Heart right ventricle (tissue), 16 donors: ENCODE measurements around the gene MRPL53. TPM values are rescaled to one million over a fixed set of nuclear protein-coding genes. Genes with fewer than 3 reads are reported as not detected.

Source experiments
- ATAC-seq, 8 donors: fragments of 200-7000 bp; cut with Tn5 transposase; one replicate each; pipeline ENCODE4 v1.9.1; 2020; ENCODE audit warnings: mild to moderate bottlenecking in 8 of 8, moderate library complexity in 8 of 8, moderate number of reproducible peaks in 1 of 8
- DNase-seq, 2 donors: peaks; one replicate each; pipeline ENCODE4 v3.0.0-alpha.2; 2020
- H3K27ac ChIP-seq, 10 donors: fragments of 200-600 bp; sonication (generic) in 2 of 10; one replicate each; pipeline versions ENCODE4 v1.5.0 to v1.8.0; 2020 to 2022; ENCODE audit warnings: mild to moderate bottlenecking in 3 of 10
- H3K27me3 ChIP-seq, 7 donors: fragments of 200-600 bp; one replicate each; pipeline ENCODE4 v1.8.0; 2021 to 2022; ENCODE audit warnings: mild to moderate bottlenecking in 2 of 7
- H3K36me3 ChIP-seq, 9 donors: fragments of 200-600 bp; sonication (generic) in 1 of 9; one replicate each; pipeline versions ENCODE4 v1.5.0 to v1.8.0; 2020 to 2022; ENCODE audit warnings: mild to moderate bottlenecking in 2 of 9
- H3K4me1 ChIP-seq, 9 donors: fragments of 200-600 bp; sonication (generic) in 1 of 9; one replicate each; pipeline versions ENCODE4 v1.5.0 to v1.8.0; 2020 to 2022; ENCODE audit warnings: mild to moderate bottlenecking in 4 of 9
- H3K4me3 ChIP-seq, 10 donors: fragments of 200-600 bp; sonication (generic) in 2 of 10; one replicate each; pipeline versions ENCODE4 v1.5.0 to v1.8.0; 2020 to 2022; ENCODE audit warnings: mild to moderate bottlenecking in 7 of 10, moderate library complexity in 2 of 10
- H3K9me3 ChIP-seq, 11 donors: fragments of 200-600 bp in 10 of 11; sonication (generic) in 2 of 11; one replicate each; pipeline versions ENCODE4 v1.5.0 to v1.8.0; 2013 to 2022; ENCODE audit warnings: mild to moderate bottlenecking in 2 of 11, control low read depth in 1 of 11, moderate library complexity in 1 of 11
- WGBS, 2 donors: extraction: QIAGEN DNeasy Blood & Tissue Kit; methylation state at CpG; one replicate each; pipeline ENCODE4 v1.1.7; 2013; ENCODE audit warnings: inconsistent platforms in 1 of 2; 5-methylcytosine and 5-hydroxymethylcytosine counted together
- intact Hi-C, 10 donors: fragments of 100-400 bp; cut with DNase I; formaldehyde crosslinking; loops; one replicate each; pipeline versions ENCODE4 v1.11.1 to v1.14.2; 2022
- polyA plus RNA-seq, 2 donors: library from polyadenylated mRNA; stranded (reverse); fragments of 200-250 nt; gene quantifications; one replicate each; pipeline ENCODE4 v1.2.3, GENCODE V29; 2013
- total RNA-seq, 10 donors: library from RNA; stranded (reverse); fragmentation: NEBNext Ultra II Directional in 3 of 10; extraction: Animal tissue kit (Norgen Biotek cat#: 25700) in 3 of 10; gene quantifications; one replicate each; pipeline versions ENCODE4 v1.2.1 to v1.2.4, GENCODE V29; 2021 to 2023
- TF ChIP-seq, protein P1 (sequence below), 9 donors: fragments of 200-600 bp; sonication (generic) in 2 of 9; IDR thresholded peaks; one replicate each; pipeline versions ENCODE4 v1.5.0 to v1.8.0; 2021 to 2022; ENCODE audit warnings: antibody characterized with exemption in 9 of 9, mild to moderate bottlenecking in 5 of 9, moderate library complexity in 1 of 9
- donor health status: Arrhythmogenic right ventricular cardiomyopathy.
- donor health status: ischemic (EF 13 %, LVEDD 7.1; RV severe dilation, severe dysfunction).
- donor health status: healthy with polysubstance abuse.
- donor health status: DM: no; HTN: yes; CAD: no.
- donor health status: DM: no; HTN: no; CAD: no.
- donor health status: ischemic (EF 25% LVEDD 6.9; RV normal size, moderate dysfunction).
- donor health status: ischemic (EF 25% LVEDD 5.7; RV mildly dilated, moderate dysfunction).
- donor health status: healthy.
- donor health status: DM: yes; HTN: yes; CAD: no.
- donor health status: Ischemic cardiomyopathy.
- donor health status: ischemic (EF 35%, LVEDD 5.7; RV mildly dilated, moderate dysfunction).
- donor health status: nonischemic (EF 11% LVEDD 7.7; RV severe dilation, severe dysfunction).
- donor health status: DM: yes; HTN: yes; CAD: no.
- donor health status: PGD.
- donor health status: ischemic (EF 29% LVEDD 5.4; RV normal size, mild dysfunction).
- donor health status: nonischemic (EF 23%, LVEDD 6.1; RV moderate dilation, normal function).

MRPL53 gene
- total and polyA plus RNA-seq, 12 donors = 92.3 to 188 (median 148) TPM

DNA sequence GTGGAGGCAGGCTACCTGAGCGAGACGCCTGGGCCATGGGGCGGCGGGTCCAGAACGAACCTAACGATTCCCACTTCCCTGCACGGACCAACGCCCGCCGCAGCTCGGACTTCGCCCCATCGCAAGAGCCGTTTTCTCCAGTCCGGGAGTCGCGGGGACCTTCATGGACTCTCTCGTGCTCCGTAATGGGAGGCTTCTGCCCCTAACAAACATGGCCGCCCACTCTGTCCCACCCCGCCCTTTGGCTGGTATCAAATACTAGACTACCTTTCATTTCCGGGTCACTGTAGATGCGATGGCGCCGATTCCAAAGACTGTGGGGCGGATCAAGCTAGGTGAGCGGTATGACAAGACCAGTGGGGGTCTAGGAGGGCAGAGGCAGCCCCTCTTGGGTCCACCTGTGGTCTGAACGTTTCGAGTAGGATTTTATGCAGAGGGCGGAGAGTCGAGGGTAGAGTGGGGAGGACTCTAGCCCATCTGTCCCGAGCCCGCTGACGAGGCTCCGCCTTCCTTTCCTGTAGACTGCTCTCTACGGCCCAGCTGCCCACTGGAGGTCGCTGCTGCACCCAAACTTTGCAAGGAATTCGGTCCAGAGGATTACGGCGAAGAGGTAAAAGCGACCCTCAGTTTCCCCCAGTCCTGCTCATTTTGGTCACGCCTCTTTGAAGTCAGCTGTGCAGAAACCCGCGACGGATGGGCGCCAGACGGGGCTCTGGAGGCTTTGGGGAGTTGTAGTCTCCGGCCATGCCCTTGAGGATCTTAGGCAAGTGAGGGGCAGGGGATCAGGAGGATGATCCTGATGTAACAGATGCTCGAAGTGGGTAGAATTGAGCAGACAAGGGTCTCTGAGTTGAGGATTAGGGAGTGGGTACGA is 10.6 kb upstream of the MRPL53 start, which contains the start of the genes CCDC142 and TTC31:
CCDC142 (minus strand) TSS at position 198 of the 874 bp plus-strand sequence; CDS start at position 37, 161 bp downstream.
TTC31 (plus strand) TSS at position 281 of the 874 bp plus-strand sequence; CDS start at position 296, 15 bp downstream.
- peak within 1 kb of the TSS; percentile 74 to 97 (median 88) for H3K4me3 ChIP-seq
- no peaks in the 10 kb centered on the region for H3K27me3 ChIP-seq
- H3K27ac ChIP-seq = peak within 1 kb of the TSS; percentile 78 to 94 (median 90)
- H3K4me1 ChIP-seq = peaks cover 10 to 40% (median 29%) of the 10 kb centered on the region in 9 donors
- DNase-seq (peak; percentile 94 to 98), ATAC-seq (peak; percentile 98 to 99 (median 99))
- intact Hi-C loops = loop anchor here in 9 of 10 donors (1.0 to 5.0 kb wide), 10 partner anchors 24 to 104 kb away; partner anchors contain the start of genes AUP1 (in 4 of the 9), HTRA2 (in 4 of the 9), PCGF1 (in 2 of the 9) and DQX1 (in 1 of the 9)
- 1% methylated on average over 50 of the region's 50 CpGs for WGBS, 2 donors
- TF ChIP-seq, protein P1, sequence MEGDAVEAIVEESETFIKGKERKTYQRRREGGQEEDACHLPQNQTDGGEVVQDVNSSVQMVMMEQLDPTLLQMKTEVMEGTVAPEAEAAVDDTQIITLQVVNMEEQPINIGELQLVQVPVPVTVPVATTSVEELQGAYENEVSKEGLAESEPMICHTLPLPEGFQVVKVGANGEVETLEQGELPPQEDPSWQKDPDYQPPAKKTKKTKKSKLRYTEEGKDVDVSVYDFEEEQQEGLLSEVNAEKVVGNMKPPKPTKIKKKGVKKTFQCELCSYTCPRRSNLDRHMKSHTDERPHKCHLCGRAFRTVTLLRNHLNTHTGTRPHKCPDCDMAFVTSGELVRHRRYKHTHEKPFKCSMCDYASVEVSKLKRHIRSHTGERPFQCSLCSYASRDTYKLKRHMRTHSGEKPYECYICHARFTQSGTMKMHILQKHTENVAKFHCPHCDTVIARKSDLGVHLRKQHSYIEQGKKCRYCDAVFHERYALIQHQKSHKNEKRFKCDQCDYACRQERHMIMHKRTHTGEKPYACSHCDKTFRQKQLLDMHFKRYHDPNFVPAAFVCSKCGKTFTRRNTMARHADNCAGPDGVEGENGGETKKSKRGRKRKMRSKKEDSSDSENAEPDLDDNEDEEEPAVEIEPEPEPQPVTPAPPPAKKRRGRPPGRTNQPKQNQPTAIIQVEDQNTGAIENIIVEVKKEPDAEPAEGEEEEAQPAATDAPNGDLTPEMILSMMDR (IDR thresholded peaks at IDR 0.05) = peak; percentile 81 to 98 (median 88)
- H3K36me3 ChIP-seq = peaks cover 0 to 64% (median 3%) of the 10 kb centered on the region in 9 donors
- no peaks in the 10 kb centered on the region for H3K9me3 ChIP-seq

GRCh38 chr2:74481961-74482800 is 9.7 kb upstream of the MRPL53 start:
- WGBS, 2 donors = 0 to 2% methylated on average over 80 of the region's 80 CpGs
- Histone ChIP-seq H3K36me3 (peaks cover 0 to 64% (median 3%) of the 10 kb centered on the region in 9 donors), H3K4me3 (peak overlapping the region; percentile 74 to 97 (median 88)), H3K9me3 (no peaks in the 10 kb centered on the region), H3K27ac (peak overlapping the region; percentile 78 to 94 (median 90)), H3K27me3 (no peaks in the 10 kb centered on the region), H3K4me1 (peaks cover 10 to 40% (median 29%) of the 10 kb centered on the region in 9 donors)
- intact Hi-C loops = loop anchor here in 8 of 10 donors (2.0 to 5.0 kb wide), 5 partner anchors 25 to 105 kb away; partner anchors contain the start of genes AUP1 (in 1 of the 8), DQX1 (in 1 of the 8), HTRA2 (in 1 of the 8) and PCGF1 (in 1 of the 8)
- TF ChIP-seq, protein P1 (IDR thresholded peaks at IDR 0.05) = no peak
- peak in 1 of 2 donors; percentile 69 for DNase-seq
- ATAC-seq = peak; percentile 60 to 78 (median 71)

DNA sequence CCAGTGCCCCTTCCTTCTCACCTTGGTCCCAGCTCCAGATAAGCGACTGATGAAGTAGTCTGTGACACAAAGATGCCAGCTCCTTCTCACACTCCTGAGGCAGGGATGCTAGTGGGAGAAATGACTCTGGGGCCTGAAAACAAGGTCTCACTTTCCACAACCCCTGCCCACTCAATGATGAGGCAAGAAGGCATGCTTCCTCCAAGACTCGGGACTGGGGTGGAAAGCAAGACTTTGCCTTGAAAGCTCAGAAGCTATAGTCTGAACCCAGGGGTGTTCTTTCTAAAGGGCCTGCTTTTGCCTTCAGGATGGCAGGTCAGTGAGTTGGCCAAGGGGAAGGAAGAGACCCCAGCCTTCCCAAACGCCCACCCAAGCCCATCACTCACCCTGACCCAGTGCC is 9.0 kb upstream of the MRPL53 start:
- H3K27me3 ChIP-seq = no peaks in the 10 kb centered on the region
- peaks cover 10 to 46% (median 29%) of the 10 kb centered on the region in 9 donors for H3K4me1 ChIP-seq
- H3K9me3 ChIP-seq = no peaks in the 10 kb centered on the region
- WGBS, 2 donors = 58 to 69% methylated on average over 3 of the region's 3 CpGs
- H3K36me3 ChIP-seq = peaks cover 0 to 64% (median 3%) of the 10 kb centered on the region in 9 donors
- TF ChIP-seq, protein P1 (IDR thresholded peaks at IDR 0.05) = no peak
- no peak for DNase-seq
- H3K4me3 ChIP-seq = peak overlapping the region; percentile 74 to 97 (median 88)
- intact Hi-C loops = loop anchor here in 5 of 10 donors (5.0 kb wide), 3 partner anchors 46 to 106 kb away; partner anchors contain the start of genes AUP1 (in 1 of the 5), DQX1 (in 1 of the 5) and HTRA2 (in 1 of the 5)
- H3K27ac ChIP-seq = peak overlapping the region in 3 of 10 donors; percentile 90 to 92 (median 91)
- ATAC-seq = no peak
